ENCODE measurements around the gene MYBPC3.

- TF ChIP-seq, protein P1, sequence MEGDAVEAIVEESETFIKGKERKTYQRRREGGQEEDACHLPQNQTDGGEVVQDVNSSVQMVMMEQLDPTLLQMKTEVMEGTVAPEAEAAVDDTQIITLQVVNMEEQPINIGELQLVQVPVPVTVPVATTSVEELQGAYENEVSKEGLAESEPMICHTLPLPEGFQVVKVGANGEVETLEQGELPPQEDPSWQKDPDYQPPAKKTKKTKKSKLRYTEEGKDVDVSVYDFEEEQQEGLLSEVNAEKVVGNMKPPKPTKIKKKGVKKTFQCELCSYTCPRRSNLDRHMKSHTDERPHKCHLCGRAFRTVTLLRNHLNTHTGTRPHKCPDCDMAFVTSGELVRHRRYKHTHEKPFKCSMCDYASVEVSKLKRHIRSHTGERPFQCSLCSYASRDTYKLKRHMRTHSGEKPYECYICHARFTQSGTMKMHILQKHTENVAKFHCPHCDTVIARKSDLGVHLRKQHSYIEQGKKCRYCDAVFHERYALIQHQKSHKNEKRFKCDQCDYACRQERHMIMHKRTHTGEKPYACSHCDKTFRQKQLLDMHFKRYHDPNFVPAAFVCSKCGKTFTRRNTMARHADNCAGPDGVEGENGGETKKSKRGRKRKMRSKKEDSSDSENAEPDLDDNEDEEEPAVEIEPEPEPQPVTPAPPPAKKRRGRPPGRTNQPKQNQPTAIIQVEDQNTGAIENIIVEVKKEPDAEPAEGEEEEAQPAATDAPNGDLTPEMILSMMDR (IDR thresholded peaks at IDR 0.05): no peak
- TF ChIP-seq IRF2 (CRISPR knock-in tag; IDR thresholded peaks at IDR 0.05; ENCODE audit: borderline replicate concordance, low read depth): no peak
- no peak for TF ChIP-seq RELA (CRISPR knock-in tag; IDR thresholded peaks at IDR 0.05; ENCODE audit: borderline replicate concordance)
- TF ChIP-seq, protein P2, sequence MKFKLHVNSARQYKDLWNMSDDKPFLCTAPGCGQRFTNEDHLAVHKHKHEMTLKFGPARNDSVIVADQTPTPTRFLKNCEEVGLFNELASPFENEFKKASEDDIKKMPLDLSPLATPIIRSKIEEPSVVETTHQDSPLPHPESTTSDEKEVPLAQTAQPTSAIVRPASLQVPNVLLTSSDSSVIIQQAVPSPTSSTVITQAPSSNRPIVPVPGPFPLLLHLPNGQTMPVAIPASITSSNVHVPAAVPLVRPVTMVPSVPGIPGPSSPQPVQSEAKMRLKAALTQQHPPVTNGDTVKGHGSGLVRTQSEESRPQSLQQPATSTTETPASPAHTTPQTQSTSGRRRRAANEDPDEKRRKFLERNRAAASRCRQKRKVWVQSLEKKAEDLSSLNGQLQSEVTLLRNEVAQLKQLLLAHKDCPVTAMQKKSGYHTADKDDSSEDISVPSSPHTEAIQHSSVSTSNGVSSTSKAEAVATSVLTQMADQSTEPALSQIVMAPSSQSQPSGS (CRISPR knock-in tag; IDR thresholded peaks at IDR 0.05; ENCODE audit: borderline replicate concordance, low read depth): no peak
- no peak for TF ChIP-seq MAX (CRISPR knock-in tag; IDR thresholded peaks at IDR 0.05)
- TF ChIP-seq NR3C1 (CRISPR knock-in tag; conservative IDR thresholded peaks at IDR 0.05; ENCODE audit: low read depth): no peak
- no peak for TF ChIP-seq TEAD4 (CRISPR knock-in tag; IDR thresholded peaks at IDR 0.05)
- no peak for TF ChIP-seq SMAD4 (CRISPR knock-in tag; IDR thresholded peaks at IDR 0.05)
- no peak for TF ChIP-seq NFYB (CRISPR knock-in tag; conservative IDR thresholded peaks at IDR 0.05; ENCODE audit: low read depth)
Observed at GRCh38 chr11:47369676-47370075, 17.2 kb upstream of the MYBPC3 start.

Data from WTC11 (cell line).